GF-D8 (cell line): ENCODE results near the gene NPB.

Experiments used
- DNase-seq: peaks from one replicate; lab custom pipeline; 2025; lab: John Stamatoyannopoulos, UW

The NPB gene

DNA sequence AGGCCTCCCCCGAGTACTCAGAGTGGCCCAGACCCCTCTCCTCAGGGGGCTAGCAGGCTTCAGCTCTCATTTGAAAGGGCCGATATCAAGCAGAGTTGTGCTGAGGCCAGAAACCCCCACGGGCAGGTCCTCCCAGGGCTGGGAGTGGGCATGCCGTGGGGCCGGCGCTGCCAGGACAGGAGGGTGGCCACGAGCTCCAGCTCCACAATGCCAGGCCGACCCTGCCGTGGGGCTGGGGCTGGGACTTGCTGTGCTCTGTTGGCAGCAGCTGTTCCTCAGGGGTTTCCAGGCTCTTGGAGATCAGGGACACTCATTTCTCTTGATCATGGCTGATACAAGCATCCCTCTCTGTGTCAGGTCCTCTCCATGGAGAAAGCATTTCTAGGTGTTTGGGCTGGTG is 3.2 kb upstream of the NPB start:
- no peak for DNase-seq

GRCh38 chr17:81899514-81900166 is 2.4 kb upstream of the NPB start:
- DNase-seq = no peak

DNA sequence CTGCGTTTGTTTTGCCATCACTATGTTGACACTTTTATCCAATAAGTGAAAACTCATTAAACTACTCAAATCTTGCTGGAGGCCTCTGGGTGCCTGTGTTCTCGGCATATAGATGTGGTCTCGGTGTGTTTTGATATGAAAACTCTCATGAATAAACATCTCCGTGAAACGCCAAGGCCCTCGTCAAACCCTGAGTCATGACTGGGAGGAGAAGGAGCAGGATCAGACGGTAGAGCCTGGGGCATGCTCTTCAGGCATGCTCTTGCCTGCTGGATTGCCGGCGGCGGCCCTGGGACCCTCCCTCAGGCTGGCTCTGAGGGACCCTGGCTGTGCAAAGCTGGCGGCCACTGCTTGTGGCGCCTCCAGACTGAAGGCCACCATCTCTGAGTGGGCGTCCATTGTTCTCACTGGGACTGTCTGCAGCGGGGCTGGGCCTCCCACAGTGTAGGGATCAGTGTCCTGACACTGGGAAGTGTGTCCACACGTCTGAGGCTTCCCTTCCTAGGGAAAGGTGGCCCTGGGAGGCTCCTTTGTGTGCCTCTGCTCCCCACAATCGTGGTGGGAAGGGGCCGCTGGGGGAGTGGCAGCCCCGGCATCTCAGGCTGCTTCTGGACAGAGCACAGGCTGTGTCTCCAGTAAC is 1.7 kb upstream of the NPB start:
- no peak for DNase-seq

GRCh38 chr17:81901167-81902022 is 643 bp upstream of the NPB start:
- DNase-seq = no peak

DNA sequence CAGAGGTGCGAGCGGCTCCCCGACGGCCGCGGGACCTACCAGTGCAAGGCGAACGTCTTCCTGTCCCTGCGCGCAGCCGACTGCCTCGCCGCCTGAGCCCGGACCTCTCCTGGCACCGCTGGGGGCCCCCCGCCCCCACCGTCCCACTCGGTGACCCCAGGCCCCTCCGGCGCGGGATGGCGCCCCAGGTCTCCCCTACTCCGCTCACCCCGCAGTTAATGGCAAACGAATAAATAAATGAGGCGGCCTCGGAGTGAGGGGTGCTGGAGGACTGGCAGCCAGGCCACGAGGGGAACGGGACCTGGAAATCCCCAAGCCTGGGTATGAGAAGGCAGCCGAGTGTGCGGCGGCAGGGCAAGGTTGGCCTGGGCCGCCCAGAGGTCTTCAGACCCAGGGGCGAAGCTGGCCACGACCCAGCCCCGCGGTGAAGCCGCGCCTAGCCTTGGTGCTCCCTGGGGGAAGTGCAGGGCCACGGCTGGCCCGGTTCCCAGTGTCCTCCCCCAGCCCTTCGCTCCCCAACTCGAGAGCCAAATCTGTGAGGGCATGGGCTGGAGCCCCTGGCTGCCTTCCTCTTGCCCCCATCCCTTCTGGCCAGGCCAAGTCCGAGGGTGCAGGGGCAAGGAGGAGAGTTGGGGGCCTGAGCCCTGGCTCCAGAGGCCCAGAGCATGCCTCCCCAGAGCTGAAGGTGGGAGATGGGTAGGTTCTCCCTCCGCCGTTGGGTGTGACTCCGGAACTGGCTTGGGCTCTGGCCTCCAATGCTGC is 796 bp downstream of the NPB start:
- no peak for DNase-seq

- no peak for DNase-seq
Measured at GRCh38 chr17:81903415-81903831, 1.4 kb downstream of the NPB start.

GRCh38 chr17:81903896-81904599 is 2.0 kb downstream of the NPB start:
- no peak for DNase-seq

DNA sequence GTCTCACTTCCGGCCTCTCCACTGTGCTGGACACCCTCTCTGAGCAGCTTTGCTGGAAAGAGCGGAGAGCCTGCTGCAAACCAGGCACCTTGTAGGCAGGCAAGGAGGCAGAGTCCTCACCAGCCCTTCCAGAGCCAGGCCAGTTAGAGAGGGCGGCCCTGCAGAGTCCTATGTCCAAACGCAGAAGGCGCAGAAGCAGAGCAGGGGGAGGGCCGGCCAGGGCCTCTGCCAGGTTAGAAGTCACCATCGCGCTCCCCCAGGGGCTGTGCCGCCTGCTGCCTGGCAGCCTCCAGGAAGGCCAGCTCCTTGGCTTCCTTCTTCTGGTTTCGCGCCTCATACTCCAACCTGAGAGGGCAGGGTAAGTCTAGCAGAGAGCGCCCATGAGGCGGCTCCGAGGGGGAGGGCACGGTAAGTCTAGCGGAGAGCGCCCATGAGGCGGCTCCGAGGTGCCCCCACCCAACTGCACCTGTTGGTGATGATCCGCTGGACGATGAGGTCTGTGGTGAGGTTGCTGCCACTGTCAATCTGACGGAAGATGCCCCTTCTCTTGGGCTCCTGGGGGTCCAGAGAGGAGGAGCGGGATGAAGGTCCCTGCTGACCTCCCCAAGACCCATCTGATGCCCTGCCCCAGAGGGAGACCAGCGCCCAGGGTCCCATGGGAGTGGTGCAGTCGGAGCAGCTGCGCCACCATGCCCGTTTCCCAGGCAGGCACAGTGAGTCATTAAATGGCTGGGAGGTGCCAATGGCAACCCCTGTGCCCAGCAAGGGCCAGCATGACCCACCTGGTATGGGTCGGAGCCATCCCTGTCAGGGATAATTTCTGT is 2.8 kb downstream of the NPB start:
- no peak for DNase-seq

DNA sequence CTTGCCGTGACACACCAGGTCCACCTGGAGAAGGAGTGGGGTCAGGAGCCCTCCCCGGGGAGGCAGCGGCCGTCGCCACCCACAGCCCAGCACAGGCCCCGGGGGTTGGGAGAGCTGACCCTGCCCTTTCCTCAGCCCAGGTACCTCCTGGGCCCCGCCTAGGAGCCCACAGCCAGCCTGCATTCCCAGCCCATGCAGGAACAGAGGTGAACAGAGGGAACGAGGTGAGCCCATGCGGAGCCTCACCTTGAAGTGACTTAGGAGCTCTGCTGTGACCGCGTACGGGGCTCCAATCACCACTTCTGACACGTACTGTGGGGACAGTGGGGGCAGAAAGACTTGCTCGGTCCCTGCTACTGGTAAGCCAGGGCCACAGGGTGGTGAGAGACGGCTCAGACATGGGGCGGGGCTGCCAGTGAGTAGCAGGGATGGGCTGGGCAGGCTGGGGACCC is 3.4 kb downstream of the NPB start:
- no peak for DNase-seq

GRCh38 chr17:81905993-81906392 is 4.0 kb downstream of the NPB start:
- no peak for DNase-seq

- DNase-seq = no peak
Measured at GRCh38 chr17:81906476-81907218, 4.6 kb downstream of the NPB start.

- DNase-seq = no peak
Measured at GRCh38 chr17:81907219-81908145, 5.4 kb downstream of the NPB start.

DNA sequence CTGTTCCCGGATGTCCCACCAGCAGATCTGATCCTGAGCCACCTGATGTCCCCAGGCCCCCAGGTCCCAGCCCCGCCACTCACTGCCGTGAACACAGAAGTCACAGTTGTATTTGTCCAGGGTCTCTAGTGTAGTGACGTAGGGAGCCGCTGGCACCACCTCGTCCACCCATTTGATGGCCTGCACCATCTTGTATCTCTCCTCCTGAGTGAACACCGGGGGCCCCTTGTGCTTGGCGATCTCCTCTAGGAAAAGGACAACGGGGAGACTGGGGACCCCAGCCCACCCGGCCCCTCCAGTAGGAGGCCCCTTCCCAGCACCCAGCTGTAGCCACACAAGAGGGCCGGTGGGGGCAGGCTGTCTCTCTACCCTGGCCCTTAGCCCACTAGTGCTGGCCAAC is 6.8 kb downstream of the NPB start:
- no peak for DNase-seq

DNA sequence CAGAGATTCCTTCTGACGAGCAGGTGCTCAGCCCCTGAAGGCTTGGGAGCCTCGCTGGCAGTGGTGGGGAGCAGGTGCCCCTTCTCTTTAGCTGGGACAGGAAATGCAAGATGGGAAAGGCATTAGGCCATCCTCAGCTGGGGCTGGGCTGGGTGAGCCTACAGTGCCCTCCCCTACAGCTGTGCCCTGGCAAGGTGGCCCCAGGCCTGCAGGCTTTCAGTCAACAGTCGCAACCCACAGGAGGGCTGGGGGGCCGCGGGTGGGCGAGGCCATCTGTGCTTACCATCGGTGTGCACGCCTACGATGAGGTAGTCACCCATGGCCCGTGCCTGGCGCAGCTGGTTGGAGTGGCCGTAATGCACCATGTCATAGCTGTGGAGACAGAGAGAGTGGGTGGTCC is 7.2 kb downstream of the NPB start:
- no peak for DNase-seq

DNA sequence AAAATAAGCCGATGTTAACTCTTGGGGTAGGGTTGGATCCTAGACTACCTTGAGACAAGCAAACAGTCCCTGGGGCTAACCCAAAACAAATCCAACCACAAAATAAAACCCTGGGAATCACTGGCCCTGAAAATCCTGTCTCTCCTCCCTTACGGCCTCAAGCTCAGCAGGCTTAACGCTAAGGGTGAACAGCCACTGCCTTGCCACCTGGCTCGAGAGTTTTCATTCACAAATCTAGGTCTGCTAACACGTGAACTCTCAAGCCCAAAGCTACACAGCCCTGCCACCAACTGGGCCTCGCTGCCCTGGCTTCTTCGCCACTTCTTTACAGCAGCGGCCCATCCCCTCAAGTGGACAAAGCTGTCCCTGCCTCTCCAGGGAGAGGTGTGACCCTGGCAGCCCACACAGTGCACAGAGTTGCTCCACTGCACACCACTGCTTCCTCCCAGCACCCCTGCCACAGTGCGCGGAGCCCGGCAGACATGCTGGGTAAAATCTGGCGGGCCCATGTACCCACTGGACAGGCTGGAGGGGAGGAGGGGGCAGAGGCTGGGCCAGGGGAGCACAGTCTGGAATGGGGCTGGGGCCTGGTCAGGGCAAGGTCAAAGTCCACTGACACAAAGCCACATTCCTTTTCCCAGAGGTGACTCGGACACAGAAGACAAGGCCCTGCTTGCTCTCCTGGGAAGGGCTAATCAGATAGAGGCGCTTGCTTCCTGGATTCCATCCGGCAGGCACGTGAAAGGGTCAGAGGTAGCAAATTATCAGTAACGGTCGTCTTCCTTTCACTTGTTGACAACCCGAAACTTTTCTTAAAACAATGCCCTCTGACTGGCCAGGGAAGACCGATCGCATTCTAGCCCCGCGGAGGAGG is 8.2 kb downstream of the NPB start:
- no peak for DNase-seq

- no peak for DNase-seq
Measured at GRCh38 chr17:81910840-81911276, 8.8 kb downstream of the NPB start.

DNA sequence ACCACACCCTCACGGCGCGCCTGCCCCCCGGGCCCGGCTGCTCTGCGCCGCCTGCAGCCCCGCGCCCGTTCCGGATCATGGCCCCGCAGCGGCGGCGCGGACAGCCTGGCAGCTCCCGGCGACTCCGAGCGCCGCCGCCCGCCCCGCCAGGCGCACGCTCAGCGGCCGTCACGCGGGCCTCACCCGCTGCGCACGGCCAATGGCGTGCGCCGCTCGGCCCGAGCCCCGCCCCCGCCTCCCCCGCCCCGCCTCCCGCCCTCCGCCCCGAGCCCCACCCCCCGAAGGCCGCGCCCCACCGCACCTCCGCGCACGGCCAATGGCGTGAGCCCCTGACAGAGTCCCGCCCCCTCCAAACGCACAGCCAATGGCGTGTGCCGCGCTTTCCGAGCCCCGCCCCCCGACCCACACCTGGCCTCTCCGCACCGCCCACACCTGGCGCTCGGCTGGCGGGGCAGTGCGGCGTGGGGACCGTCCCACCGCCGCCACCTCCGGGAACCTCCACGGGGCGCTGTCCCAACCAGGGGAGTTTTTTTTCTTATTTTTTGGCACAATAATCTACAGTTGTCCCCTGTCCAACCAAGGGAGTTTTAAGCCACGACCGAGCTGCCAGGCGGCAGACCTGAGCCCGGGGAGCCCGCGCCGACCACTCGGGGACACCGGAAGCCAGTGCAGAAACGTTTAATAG is 9.4 kb downstream of the NPB start, which contains the start of gene PCYT2:
Gene PCYT2, minus strand, starts transcription at position 123 of the 685 bp plus-strand sequence. Its CDS starts 44 bp downstream, at position 79.
- peak; percentile 41 for DNase-seq
